Measurements from ENCODE around the gene CALN1.

The CALN1 gene

GRCh38 chr7:71768450-71768849 is 643.7 kb downstream of the CALN1 start:
- Histone ChIP-seq H3K27me3 (no peaks in the 10 kb centered on the region), H3K36me3 (no peaks in the 10 kb centered on the region), H3K4me3 (ENCODE audit: low read depth, low read length) (no peak overlapping the region), H3K4me1 (no peaks in the 10 kb centered on the region), H3K9me3 (no peaks in the 10 kb centered on the region)
- no peak for DNase-seq
- TF ChIP-seq CTCF (IDR thresholded peaks at IDR 0.05; ENCODE audit: low read depth, low read length): no peak

GRCh38 chr7:71766016-71766415 is 646.1 kb downstream of the CALN1 start:
- no peak for DNase-seq
- H3K4me1 ChIP-seq: no peaks in the 10 kb centered on the region
- TF ChIP-seq CTCF (IDR thresholded peaks at IDR 0.05; ENCODE audit: low read depth, low read length): no peak
- H3K4me3 ChIP-seq (ENCODE audit: low read depth, low read length): no peak overlapping the region
- H3K27me3 ChIP-seq: no peaks in the 10 kb centered on the region
- H3K9me3 ChIP-seq: no peaks in the 10 kb centered on the region
- no peaks in the 10 kb centered on the region for H3K36me3 ChIP-seq

- no peak for TF ChIP-seq CTCF (IDR thresholded peaks at IDR 0.05; ENCODE audit: low read depth, low read length)
- Histone ChIP-seq H3K4me1 (no peaks in the 10 kb centered on the region), H3K4me3 (ENCODE audit: low read depth, low read length) (no peak overlapping the region), H3K36me3 (no peaks in the 10 kb centered on the region), H3K9me3 (no peaks in the 10 kb centered on the region), H3K27me3 (no peaks in the 10 kb centered on the region)
- DNase-seq: no peak
These were observed 650.8 kb downstream of the CALN1 start for GRCh38 chr7:71761336-71761735.

- TF ChIP-seq CTCF (IDR thresholded peaks at IDR 0.05; ENCODE audit: low read depth, low read length): no peak
- no peaks in the 10 kb centered on the region for H3K4me1 ChIP-seq
- DNase-seq: no peak
- H3K36me3 ChIP-seq: no peaks in the 10 kb centered on the region
- H3K4me3 ChIP-seq (ENCODE audit: low read depth, low read length): no peak overlapping the region
- no peaks in the 10 kb centered on the region; the same call in 1 of the 2 replicates for H3K27me3 ChIP-seq
- no peaks in the 10 kb centered on the region for H3K9me3 ChIP-seq
These were observed 657.3 kb downstream of the CALN1 start for GRCh38 chr7:71754828-71755227.

GRCh38 chr7:71753956-71754664 is 658.0 kb downstream of the CALN1 start:
- Histone ChIP-seq H3K4me3 (ENCODE audit: low read depth, low read length) (no peak overlapping the region), H3K27me3 (no peaks in the 10 kb centered on the region; the same call in 1 of the 2 replicates), H3K36me3 (no peaks in the 10 kb centered on the region), H3K9me3 (no peaks in the 10 kb centered on the region), H3K4me1 (no peaks in the 10 kb centered on the region)
- no peak for TF ChIP-seq CTCF (IDR thresholded peaks at IDR 0.05; ENCODE audit: low read depth, low read length)
- DNase-seq: no peak

GRCh38 chr7:71753236-71753635 is 658.9 kb downstream of the CALN1 start:
- no peaks in the 10 kb centered on the region for H3K4me1 ChIP-seq
- TF ChIP-seq CTCF (IDR thresholded peaks at IDR 0.05; ENCODE audit: low read depth, low read length): no peak
- DNase-seq: no peak
- no peaks in the 10 kb centered on the region for H3K36me3 ChIP-seq
- H3K9me3 ChIP-seq: no peaks in the 10 kb centered on the region
- H3K4me3 ChIP-seq (ENCODE audit: low read depth, low read length): no peak overlapping the region
- no peaks in the 10 kb centered on the region; the same call in 1 of the 2 replicates for H3K27me3 ChIP-seq
